ENCODE data around the gene KCNS1.

- TF ChIP-seq CTCF (IDR thresholded peaks at IDR 0.05) (no peak), POLR2AphosphoS5 (IDR thresholded peaks at IDR 0.05; ENCODE audit: low read depth, low read length) (no peak), SIN3A (IDR thresholded peaks at IDR 0.05; ENCODE audit: borderline replicate concordance, insufficient read depth, low read depth, low read length) (no peak)
Measured at GRCh38 chr20:45059022-45059728, 41.8 kb downstream of the KCNS1 start.

Measured in Panc1 (cell line).